ENCODE measurements around the gene H3-3A.

GRCh38 chr1:226109829-226110248 lies 47.3 kb downstream of the H3-3A start:
- peak in 2 of 6 experiments; percentile 45 to 59 for TF ChIP-seq CTCF (IDR thresholded peaks at IDR 0.05)
- peak in 2 of 4 donors; percentile 34 to 65 for TF ChIP-seq POLR2A (IDR thresholded peaks at IDR 0.05)
- peak in 1 of 2 donors; percentile 43 for TF ChIP-seq POLR2AphosphoS5 (IDR thresholded peaks at IDR 0.05)

All from upper lobe of left lung (tissue), 4 donors.